Measurements from ENCODE around the gene DLD. TPM values are rescaled to one million over a fixed set of nuclear protein-coding genes. Genes with fewer than 3 reads are reported as not detected.

Gene DLD
- total and polyA plus RNA-seq, 9 of the 15 experiments (the other 6 are each of a cell fraction or from before 2014, with no cell fraction given): 130 to 639 (median 247) TPM

GRCh38 chr7:107890962-107891635, at the start of gene DLD (continued):
- TF ChIP-seq CEBPZ (IDR thresholded peaks at IDR 0.05; ENCODE audit: borderline replicate concordance, low read depth, low read length) (0 out of 2 replicates have a peak, but pooled peaks have one; percentile 36), RBM15 (IDR thresholded peaks at IDR 0.05; ENCODE audit: insufficient read depth, low read length) (no peak), TFAP4 (CRISPR knock-in tag; IDR thresholded peaks at IDR 0.05; ENCODE audit: borderline replicate concordance) (peak; percentile 92), CCNT2 (IDR thresholded peaks at IDR 0.05; ENCODE audit: borderline replicate concordance, extremely low read depth, insufficient read length, low read depth, low read length) (peak; percentile 85), PRPF4 (IDR thresholded peaks at IDR 0.05; ENCODE audit: insufficient read depth, low read depth, low read length, poor library complexity, severe bottlenecking) (peak; percentile 43), CBX5 (IDR thresholded peaks at IDR 0.05; ENCODE audit: borderline replicate concordance, low read depth) (0 out of 2 replicates have a peak, but pooled peaks have one; percentile 53), MTA3 (IDR thresholded peaks at IDR 0.05; ENCODE audit: borderline replicate concordance) (peak; percentile 93), MEF2D (tag; conservative IDR thresholded peaks at IDR 0.05; ENCODE audit: low read depth) (no peak), ZNF444 (CRISPR knock-in tag; IDR thresholded peaks at IDR 0.05) (no peak), LCOR (CRISPR knock-in tag; IDR thresholded peaks at IDR 0.05) (peak; percentile 88), FOS (IDR thresholded peaks at IDR 0.05; ENCODE audit: extremely low read depth, insufficient read length) (peak; percentile 48), KDM1A (IDR thresholded peaks at IDR 0.05) (no peak), HBP1 (CRISPR knock-in tag; IDR thresholded peaks at IDR 0.05) (no peak), PHF20 (IDR thresholded peaks at IDR 0.05; ENCODE audit: partially characterized antibody) (peak; percentile 85), ZNF324 (CRISPR knock-in tag; IDR thresholded peaks at IDR 0.05) (no peak), BHLHE40 (IDR thresholded peaks at IDR 0.05; ENCODE audit: low read length) (peak; percentile 72), CHD2 (IDR thresholded peaks at IDR 0.05; ENCODE audit: low read depth, low read length) (peak; percentile 59; the same call in 1 of the 2 replicates), TARDBP (IDR thresholded peaks at IDR 0.05) (no peak; the same call in 1 of the 2 replicates), GTF2E2 (tag; IDR thresholded peaks at IDR 0.05) (peak; percentile 87), VEZF1 (CRISPR knock-in tag; IDR thresholded peaks at IDR 0.05) (peak; percentile 82), SIRT6 (IDR thresholded peaks at IDR 0.05; ENCODE audit: low read depth, low read length) (no peak), PHB (CRISPR knock-in tag; IDR thresholded peaks at IDR 0.05) (peak; percentile 89; the same call in 1 of the 2 replicates)
